Measurements from ENCODE around the gene OR7G3.

OR7G3 gene

DNA sequence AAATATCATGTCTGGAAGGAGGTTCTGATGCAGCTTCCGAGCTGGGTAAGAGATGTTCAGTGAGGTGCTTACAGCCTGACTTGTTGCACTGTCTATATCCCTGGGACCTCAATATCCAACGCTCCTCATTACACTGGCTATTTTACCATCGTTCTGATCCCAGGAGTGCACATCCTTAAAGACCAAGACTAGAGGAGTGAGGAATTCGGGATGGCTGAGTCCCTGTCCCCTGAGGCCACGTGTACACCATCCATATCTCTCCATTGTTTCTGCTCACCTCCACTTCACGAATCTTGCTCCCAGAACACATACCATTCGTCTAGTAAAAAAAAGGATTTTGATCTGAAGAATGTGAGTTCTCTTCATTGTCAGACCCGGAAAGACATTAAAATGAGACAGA, 19.4 kb downstream of the OR7G3 start, which contains the start of gene OR7G2:
OR7G2 (minus strand) TSS at position 101 of the 400 bp plus-strand sequence. CDS start 4,232 bp downstream, outside the sequence.
- DNase-seq (ENCODE audit: low spot score), result no peak

DNA sequence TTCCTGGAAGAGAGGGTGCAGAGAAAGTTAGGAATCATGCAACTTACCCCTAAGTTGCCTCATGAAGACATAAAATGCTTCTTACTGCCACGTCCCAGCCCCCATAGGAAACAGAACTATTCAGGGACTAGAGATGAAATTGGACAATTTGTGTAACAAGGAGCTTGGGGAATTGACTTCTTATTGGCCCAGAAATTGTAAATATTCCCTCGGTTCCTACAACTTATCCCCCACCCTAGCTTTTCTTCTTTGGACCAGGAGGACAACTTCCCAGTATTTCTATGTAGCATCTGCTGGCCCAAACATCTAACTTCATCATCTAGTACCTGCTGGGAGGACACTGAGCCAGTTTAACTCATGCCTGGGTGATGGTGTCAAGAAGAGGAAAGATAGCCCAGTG, 40.0 kb downstream of the OR7G3 start, which contains the start of gene OR1M1:
OR1M1 (plus strand) TSS at position 301 of the 400 bp plus-strand sequence. CDS start 6,184 bp downstream, outside the sequence.
- no peak for DNase-seq (ENCODE audit: low spot score)

DNA sequence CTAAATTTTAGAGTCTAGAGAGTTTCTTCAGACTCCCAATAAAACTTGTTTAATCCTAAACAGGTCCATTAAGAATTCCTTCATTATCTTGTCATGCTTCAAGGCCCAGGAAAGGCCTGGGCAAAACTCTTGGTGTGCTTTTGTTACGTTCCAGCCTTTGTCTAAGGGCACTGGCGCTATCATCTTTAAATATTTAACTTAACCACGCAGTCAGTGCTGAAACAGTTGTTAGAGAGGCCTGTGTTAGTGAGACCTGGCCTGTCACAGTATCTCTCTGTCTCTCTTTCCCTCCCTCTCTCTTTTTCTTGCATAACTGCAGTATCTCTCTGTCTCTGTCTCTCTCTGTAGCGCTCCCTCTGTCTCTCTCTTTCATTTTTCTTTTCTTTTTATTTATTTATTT, 48.1 kb downstream of the OR7G3 start:
- DNase-seq (ENCODE audit: low spot score), result no peak

DNA sequence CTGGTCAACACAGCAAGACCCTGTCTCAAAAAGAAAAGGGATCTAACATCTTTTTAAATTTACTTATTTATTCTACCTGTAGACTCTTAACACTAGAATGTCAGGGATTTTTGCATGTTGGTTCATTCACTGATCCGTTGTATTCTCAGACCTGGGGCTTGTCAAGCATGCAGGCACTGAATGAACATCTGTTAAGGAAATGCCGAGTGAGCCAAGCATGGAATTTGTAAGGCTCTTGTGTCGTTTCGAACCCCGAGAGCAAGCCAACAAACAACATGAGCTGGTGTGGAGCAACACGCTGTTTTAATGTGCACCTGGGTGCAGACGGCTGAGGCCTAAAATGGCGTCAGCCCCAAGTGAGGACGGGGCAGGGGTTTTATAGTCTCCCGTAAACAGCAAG, 49.8 kb downstream of the OR7G3 start:
- DNase-seq (ENCODE audit: low spot score), result no peak
